ENCODE results near the gene PPP1R10.
A peak's percentile ranks its signal among the peaks of the same experiment; 100 is the strongest.

PPP1R10 gene

DNA sequence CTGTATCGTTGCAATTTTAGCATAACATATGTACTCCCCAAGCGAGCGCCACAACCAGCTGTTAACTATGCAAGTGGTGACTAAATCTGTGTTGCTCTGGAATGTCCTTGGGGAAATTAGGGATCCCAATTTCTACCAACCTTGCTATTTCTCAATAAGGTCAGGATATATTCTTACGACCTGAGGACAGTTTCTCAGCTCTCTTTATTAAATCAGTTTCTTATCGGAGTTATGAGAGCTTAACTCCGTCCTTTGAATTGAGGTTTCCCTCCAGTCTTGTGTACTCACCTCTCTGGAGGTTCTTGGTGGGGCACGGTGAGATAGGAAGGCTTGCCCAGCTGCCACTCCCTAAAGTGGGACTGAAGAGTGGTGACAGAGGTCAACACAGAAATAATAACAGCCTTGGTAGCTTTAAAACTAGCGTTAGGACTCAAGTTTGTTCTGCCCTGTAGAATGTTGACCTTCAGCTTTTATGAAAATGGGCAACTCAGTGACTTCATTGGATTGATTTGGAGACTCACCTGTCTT is 1.3 kb upstream of the PPP1R10 start:
- no peak for DNase-seq

GRCh38 chr6:30617565-30618269 is 674 bp upstream of the PPP1R10 start, which contains the start of gene MRPS18B:
MRPS18B (plus strand) TSS chr6:30617840; CDS start chr6:30617866, 26 bp downstream.
- peak; percentile 99 for DNase-seq

DNA sequence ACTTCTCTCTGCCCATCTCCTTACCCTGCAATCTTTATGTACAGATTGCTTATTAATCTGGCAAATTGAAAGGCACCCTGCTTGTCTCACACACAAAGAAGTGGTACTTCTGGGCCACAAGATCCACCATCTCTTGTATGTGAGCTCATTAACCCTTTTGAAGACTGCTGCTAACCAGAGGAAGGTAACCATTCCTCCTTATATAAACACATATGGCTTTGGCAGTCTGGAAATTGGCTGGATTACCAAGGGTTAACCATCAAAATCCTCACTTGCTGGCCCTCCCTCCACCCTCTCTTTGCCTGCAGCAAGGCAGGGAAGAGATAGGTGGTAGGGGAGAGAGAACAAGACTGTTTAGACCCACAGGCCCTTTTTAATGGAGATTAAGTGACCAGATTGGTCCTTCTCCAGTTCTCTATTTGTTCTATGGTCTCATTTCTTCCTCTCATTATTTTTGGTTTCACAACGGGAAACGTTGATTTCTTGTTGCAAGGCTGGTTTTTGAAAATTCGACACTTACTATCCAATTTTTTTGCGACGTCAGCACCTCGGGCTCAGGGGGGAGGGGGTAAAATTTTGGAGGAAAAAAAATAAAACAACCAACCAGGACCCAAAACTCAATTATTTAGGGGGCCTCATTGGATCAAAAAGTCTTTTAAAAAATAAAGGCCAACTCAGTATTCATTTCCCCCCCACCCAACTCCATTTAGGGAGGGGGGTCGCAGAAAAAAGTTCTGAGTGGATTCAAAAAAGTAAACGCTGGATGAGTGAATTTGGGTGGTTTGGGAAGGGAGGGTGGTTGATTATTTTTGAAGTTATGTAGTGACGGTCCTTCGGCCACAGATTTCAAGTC is 859 bp downstream of the PPP1R10 start:
- DNase-seq, result peak; percentile 76

DNA sequence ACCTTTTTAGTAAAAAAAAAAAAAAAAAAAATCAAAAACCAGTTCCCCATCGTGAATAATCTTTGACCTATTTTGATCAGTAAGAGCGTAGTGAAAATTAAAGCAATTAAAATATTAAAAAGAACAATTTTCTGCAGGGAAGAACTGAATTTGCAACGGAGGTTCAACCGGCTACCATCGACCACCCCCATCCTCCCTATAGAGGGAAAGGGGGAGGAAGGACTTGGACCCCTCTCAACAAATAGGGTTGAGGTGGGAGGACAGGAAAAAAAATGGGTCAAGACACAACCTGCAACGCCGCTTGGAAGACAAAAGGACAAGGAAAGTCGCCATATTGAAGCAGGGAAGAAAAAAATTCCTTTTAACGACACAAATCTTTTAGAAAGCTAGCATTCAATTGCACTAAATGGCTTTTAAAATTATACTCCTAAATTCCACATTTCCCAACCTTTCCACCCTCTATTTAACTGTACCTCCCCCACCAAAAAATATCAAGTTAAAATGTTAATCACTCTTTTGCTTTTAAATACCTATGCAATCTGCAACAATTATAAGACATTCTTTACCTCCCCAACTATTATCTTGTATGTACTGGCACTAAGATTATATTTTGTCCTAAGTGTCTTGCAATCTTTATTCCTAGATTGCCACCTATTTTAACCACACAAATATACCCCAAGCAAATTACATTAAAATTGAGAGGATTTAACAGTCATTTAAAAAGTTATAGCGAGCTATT is 1.7 kb downstream of the PPP1R10 start:
- DNase-seq, result peak; percentile 70

DNA sequence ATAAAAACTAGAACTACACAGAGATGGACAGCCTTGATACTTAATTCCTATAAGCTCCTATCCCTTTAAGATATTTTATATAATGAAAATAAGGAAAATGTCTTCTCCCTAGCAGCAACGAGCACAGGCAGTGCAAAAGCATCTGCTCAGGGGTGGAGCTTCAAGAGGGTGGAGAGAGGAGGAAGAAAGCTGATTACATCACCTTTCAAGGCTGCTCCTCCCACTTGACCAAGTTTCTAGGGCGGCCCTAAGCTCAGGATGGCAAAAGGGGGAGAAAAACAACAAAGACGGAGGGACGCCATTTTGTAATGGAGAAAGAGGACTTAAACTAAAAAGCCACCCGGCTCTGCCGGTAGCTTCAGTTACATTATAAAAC is 2.2 kb downstream of the PPP1R10 start:
- peak; percentile 97 for DNase-seq

DNA sequence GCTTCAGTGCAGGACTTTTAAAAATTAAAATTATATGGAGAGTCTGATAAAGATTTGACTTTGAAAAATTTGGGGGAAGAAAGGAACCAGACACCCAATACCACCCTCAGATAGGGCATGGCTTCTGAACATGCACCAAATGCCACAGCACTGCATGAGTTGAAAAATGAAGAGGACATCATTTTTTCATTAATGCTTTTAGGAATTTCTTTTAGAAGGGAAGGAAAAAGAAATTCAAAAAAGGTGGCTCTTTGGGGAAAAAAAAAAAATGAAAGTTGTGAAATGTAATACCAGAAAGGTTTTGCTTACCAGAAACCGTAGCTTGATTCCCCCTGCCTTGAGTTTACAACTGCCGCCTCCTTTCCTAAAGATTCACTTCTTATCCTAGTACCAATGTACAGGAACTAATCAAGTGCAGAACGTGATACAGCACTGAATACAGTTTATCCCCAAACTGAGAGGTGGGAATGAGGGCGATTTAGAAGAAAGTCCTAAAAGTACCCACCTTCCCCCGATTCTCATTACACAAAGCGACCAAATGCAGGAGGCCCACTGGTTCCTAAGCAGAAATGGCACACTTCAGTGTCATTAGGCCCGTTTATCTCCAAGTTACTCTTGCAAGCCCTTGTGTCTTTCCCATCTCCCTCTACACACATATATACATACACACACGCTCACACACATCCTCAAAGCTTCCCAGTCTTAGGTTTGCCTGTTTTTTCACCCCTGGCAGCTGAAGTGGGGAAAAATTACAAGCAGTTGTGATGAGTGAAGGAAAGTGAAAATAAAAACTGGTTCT is 2.8 kb downstream of the PPP1R10 start:
- DNase-seq, result peak; percentile 44

GRCh38 chr6:30613251-30614043 is 3.6 kb downstream of the PPP1R10 start:
- DNase-seq, result no peak

DNA sequence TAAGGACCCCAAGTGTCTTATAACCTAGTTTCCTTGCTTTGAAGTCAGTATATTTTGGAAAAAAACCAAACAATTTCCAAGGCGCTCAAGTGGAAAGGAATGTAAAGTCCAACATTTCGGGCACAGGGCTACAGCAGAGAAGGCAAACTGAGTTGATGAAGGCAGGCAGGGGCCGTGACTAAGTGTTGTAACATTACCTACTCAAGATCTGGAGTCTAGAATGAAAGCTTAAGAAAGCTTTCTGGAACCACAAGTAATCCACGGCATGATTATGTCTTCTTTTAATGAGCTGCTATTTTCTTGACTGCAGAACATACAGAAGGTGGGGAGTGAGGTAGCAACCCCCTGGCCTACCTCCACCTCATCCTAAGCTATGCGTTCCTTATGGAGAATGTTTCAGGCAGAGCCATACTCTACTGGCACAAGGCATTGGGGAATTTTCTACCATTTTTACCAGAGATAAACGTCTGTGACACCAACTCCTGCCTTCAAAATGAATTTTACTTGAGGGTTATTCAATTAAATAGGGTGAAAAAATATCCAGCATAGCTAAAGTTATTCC is 4.3 kb downstream of the PPP1R10 start:
- DNase-seq, result no peak

DNA sequence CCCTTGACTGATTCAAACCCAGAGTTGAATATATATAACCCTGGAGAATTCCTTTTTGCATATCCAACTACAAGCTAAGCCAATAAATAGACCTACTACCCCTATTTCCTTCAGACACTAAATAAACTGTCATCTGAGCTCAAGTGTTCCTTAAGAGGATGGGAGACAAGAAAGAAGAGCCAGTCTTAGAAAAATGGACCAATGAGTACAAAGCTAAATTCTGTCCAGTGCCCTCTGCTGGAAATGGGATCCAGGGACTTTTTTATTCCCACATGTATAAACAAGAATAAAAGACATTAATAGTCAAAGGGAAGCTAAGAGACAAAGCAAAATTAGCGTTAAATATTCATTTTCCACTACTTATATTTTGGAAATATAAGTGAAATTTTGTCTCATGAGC is 4.8 kb downstream of the PPP1R10 start:
- DNase-seq, result no peak

DNA sequence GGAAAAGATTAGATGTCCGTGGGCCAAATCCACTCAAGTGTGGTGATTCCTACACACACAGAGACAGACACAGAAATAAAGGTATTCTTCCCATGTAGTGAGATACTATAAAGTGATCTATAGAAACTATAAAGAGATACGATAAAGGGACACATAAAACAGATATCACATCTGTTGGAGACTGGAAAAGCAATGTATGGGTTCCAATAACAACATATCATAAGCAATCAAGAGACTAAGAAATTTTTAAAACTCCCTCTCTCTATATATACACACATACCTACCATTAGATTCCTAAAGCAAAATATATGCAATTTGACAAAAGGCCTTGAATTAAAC is 5.2 kb downstream of the PPP1R10 start:
- DNase-seq, result no peak

- DNase-seq, result no peak
Observed at GRCh38 chr6:30611150-30611855, 5.7 kb downstream of the PPP1R10 start.

- DNase-seq, result no peak
Observed at GRCh38 chr6:30610065-30610464, 7.0 kb downstream of the PPP1R10 start.

GRCh38 chr6:30603961-30604360 is 13.1 kb downstream of the PPP1R10 start:
- DNase-seq, result no peak

GRCh38 chr6:30601815-30602641 is 15.0 kb downstream of the PPP1R10 start:
- DNase-seq, result no peak

- peak; percentile 39 for DNase-seq
Observed at GRCh38 chr6:30601436-30601814, 15.6 kb downstream of the PPP1R10 start.

DNA sequence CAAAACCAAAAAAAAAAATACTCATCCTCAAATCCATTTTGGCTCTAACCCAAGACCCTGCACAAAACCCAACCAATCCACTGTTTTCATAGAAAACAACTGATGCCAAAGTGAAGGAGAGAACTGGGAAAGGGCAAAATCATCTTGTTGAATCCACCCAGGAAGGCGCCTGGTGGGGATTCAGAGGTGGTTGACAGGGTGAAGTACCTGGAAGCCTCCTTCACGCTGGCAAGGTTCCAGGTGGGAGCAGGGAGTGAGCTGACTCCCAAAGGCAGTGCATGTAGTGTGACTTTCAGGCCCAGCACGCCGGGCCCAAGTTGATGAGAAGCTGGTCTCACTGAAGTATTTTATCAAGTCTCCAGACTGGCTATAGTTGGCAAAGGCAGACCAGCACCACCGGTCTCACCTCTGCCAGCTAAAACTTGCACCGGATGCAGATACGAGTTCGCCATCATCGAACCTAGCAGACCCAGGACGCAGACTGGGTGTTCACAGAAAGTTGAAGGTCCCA is 16.5 kb downstream of the PPP1R10 start:
- DNase-seq, result no peak

DNA sequence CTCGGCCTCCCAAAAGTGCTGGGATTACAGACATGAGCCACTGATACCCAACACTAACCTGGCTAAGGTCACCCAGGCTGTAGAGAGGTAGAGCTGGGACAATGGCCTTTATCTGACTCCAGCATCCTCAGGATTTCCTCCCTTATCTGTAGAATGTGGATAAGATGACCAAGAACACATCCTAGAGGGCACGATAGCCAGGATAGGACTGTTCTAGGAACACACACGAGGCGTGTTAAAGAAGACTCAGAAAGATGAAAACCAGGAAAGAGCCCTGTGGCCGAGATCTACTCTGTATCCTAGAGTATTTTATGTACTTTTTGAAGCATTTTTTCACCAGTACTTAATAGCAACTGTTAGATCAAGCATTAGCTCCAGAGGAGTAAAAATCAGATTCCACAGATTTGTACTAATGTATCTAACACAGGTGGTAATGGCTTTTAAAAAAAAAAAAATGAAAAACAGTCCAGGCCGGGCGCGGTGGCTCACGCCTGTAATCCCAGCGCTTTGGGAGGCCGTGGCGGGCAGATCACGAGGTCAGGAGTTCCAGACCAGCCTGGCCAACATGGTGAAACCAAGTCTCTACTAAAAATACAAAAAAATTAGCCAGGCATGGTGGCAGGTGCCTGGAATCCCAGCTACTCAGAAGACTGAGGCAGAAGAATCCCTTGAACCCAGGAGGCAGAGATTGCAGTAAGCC is 17.3 kb downstream of the PPP1R10 start:
- DNase-seq, result no peak

- no peak for DNase-seq
Observed at GRCh38 chr6:30598912-30599624, 18.0 kb downstream of the PPP1R10 start.

Data from CD4-positive, alpha-beta T cell treated with Interleukin-21 for 1 hour (primary cell).